Measurements from ENCODE around the gene SYTL4.

Gene SYTL4

DNA sequence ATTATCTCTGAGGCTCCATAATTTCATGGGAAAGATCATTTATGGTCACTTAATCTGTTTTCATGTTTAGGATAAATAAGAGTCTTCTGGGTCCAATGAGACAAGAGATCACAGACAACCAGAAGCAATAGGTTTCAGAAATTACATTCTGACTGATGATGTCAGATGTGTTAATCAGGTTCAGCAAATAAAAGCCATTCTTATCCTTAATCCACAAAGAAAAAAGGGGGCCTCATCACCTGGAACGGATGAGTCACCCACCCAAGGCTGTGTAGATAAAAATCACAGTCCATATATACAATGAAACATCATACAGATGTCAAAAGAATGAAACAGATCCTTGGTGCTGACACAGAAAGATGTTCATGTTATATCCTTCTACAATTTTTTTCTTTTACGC, 36.6 kb downstream of the SYTL4 start:
- no peak for DNase-seq (ENCODE audit: low read depth in 2 of 2)

DNA sequence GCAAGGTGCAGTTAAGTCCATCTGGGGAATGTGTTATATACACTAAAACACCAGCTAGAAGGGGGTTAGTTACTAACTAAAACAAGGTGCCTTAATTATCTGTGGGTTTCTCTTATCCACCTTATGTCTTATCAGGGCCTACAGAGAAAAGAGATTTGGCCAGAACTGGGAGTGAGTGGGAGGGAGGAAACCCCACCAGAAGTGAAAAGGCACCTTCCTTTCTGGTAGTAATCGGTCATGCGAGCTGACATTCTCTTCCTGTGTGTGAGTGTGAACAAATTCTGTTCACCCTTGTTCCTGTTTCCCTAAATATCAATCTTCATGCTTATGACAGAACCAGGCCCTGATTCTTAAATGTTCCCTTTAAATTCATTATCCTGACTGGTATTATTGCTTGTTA, 44.4 kb downstream of the SYTL4 start:
- no peak for DNase-seq (ENCODE audit: low read depth in 2 of 2)

DNA sequence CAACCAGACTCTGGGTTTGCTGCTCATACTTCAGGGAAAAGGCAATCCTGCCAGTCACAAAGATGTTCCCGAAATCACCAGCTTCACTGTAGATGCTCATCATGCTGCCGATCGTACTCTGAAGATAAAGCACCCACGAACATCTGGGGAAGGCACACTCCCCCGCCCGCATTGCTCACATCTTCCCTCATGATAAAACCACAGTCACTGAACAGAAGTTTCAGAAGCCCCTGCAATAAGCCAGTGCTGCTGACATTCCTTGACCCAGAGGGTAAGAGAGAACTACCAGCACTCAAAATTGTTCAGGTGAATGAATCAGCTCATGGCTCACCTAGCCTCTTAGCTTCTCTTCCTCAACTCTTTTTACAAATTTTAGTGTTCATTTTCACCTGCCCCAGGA, 44.8 kb downstream of the SYTL4 start:
- DNase-seq (ENCODE audit: low read depth in 2 of 2), result no peak

DNA sequence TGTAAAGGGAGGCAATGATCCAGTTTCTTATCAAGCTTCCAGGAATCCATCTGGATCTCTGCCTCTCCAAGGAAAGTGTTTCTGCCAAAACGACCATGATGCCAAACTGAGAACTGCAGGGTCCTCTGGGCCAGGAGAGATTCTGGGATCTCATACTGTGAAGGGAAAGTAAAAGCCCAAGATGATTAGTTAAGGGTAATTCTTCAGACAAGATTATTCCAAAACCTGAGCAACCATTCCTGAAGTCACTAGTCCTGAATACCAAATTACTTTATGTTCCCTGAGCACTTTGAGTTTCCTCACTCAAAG, 46.0 kb downstream of the SYTL4 start:
- no peak for DNase-seq (ENCODE audit: low read depth in 2 of 2)

DNA sequence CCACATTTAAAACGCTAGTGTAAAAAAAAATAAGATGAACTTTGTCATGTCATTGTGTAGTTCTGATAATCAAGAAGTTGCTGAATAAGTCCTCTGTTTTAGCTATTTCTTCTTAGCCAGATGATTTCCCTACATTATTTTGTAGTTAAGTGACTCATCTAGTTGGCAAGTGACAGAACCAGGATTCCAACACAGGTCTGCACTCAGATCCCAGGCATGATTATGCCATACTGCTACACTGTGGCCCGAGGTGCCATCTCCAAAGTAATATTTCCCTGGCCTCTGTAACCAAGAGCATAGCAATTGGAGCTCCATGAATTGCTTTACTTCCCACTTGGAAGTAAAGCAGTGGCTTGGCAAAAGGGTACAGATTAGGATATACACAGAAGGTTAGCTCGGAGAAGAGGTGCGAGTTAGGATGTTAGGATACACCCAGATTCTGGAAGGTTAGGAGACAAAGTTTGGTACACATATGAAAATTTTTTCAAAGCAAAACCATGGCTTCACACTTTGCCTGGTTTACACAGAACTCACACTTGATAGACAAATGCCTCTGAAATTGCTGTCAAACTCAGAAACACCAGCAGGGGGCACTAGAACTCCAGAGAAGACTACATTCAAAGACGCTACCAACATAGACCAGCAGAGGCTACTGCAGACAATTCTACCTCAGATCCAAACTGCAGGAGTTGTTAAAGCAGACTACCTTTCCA, 46.5 kb downstream of the SYTL4 start:
- DNase-seq (ENCODE audit: low read depth in 2 of 2), result peak; percentile 23 to 25

DNA sequence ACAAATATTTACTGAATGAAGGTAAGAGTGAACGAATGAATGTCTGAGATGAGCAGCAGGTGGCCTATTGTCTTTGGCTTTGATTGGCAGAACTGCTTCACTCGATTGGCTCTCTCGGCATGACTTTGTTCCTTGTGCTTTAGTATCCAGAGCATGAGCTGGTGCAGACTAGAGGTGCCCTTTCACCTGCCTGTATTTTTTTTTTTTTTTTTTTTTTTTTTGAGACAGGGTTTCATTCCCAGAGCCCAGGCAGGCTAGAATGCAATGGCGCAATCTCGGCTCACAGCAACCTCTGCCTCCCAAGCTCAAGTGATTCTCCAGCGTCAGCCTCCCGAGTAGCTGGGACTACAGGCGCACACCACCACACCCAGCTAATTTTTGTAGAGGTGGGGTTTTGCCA, 49.0 kb downstream of the SYTL4 start:
- no peak for DNase-seq (ENCODE audit: low read depth in 2 of 2)

- no peak for DNase-seq (ENCODE audit: low read depth in 2 of 2)
Measured at GRCh38 chrX:100681599-100681998, 50.3 kb downstream of the SYTL4 start.

DNA sequence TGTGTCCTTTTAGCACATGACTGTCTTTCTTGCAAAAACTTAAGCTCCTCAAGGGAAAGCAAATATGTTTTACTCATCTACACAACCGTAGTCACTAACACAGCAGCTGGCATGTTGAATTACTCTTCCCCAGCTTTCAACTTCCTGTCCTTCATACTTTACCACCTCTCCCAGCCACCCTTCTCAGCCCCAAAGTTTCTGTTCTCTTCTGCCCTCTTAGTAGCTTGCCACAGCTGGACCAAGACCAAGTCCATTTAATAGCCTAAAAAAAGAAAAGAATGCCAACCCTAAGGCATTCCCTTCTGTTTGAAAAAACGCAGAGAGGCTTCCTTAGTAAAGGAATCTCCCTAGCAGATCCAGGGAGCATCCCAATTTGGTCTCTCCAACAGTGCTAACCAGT, 51.2 kb downstream of the SYTL4 start:
- DNase-seq (ENCODE audit: low read depth in 2 of 2), result no peak

DNA sequence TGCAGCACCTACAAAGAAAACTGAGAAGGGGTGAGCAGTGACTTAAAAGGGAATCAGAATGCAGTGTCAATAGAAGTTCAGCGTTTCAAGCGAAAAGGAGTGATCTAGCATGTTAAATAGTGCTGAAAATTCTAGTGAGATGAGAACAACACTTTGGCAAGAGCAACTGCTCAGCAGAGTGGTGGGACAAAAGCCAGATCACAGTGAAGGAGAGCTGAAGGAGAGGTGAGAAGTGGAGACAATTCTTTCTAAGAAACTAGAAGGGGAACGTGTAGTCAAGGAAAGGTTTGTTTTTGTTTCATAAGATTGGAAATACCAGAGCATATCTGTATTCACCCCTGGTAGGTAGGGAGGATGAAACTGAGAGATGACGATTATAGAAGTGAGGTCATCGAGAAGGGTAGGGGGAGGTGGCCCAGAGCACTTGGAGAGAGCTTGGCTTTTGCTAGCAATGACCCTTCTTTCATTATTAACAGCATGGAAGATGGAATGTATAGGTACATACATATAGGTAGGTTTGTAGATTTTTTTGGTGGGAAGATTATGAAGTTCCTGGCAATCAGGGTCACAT, 54.2 kb downstream of the SYTL4 start:
- DNase-seq (ENCODE audit: low read depth in 2 of 2), result no peak

DNA sequence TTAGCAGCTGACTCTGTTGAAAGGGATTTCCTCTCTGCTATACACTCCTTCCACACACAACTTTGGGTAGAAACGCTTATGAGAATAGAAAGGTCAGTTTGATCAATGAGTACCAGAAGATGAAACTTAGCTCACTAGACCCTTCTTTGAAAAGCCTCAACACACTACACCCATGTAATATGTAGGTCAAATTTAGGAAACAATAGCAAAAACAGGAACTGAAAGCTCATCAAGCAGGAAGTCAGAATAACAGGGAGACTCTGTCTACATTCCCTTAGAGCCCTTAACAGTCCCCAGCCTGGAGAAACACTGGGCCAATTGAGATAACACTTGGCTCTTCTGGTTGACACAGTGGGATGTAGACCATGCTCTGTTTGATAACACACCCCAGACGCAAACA, 57.2 kb downstream of the SYTL4 start:
- DNase-seq (ENCODE audit: low read depth in 2 of 2), result no peak

DNA sequence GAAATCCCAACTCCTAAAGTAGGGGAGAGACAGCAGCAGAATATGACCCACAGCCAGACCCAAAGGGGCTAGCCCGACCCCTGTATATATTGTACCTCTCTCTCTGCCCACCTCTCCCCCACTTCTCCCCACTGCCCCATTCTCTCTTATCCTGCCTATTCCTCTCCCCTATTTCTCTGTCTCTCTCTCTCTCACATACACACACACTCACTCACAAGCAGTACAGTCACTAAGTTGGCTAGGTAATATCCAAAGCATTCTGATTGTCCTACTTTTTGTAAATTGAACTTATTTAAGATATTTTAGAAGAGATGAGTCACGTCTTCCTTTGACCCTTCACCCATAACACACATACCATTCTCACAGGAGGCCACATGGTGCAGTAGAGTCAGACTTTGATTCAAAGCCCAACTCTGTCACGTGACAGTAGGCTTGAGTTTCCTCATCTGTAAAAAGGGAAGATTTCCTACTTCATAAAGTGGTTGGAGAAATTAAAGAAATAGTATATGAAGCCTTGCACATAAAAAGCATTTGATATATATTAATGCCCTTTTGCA, 58.4 kb downstream of the SYTL4 start:
- DNase-seq (ENCODE audit: low read depth in 2 of 2), result no peak

- DNase-seq (ENCODE audit: low read depth in 2 of 2), result no peak
Measured at GRCh38 chrX:100672966-100673365, 59.0 kb downstream of the SYTL4 start.

DNA sequence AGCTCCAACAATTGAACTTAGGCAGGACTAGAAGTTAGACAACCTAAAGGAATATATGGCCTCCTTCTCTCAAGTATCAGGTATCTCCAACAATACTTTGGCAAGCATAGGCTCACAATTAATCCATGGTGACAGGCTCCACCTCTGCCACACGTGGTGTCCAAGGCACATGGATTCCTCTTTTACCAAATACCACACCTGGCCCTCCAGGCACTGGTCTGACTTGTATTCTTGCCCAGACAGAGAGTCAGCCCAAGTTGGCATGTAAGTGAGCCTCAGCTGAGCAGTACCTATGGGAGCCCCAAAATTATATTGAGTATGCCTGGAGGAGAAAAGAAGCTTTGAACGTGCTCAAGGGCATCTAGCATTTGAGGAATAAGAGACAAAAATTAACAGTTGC, 68.3 kb downstream of the SYTL4 start:
- DNase-seq (ENCODE audit: low read depth in 2 of 2), result no peak

DNA sequence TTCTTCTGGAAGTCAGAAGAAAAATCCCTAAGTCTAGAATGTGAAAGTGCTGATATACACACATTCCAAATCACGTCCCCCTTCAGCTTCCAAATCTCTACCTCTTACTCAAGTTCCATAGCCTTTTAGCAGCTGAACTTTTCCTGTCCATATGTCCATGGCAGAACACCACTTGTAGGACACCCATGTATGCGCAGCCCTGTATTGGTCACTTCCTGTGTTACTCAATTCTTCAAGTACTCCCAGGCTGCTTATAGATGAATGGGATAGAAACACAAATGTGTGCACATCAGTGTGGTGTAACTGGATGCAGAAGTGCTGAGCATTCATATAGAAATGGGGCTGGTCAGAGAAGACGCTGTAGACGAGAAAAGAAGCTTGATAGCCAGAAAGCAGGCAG, 69.1 kb downstream of the SYTL4 start:
- no peak for DNase-seq (ENCODE audit: low read depth in 2 of 2)

- no peak for DNase-seq (ENCODE audit: low read depth in 2 of 2)
Measured at GRCh38 chrX:100662170-100662569, 69.8 kb downstream of the SYTL4 start.

GRCh38 chrX:100659431-100660137, 72.3 kb downstream of the SYTL4 start:
- DNase-seq (ENCODE audit: low read depth in 2 of 2), result no peak

DNA sequence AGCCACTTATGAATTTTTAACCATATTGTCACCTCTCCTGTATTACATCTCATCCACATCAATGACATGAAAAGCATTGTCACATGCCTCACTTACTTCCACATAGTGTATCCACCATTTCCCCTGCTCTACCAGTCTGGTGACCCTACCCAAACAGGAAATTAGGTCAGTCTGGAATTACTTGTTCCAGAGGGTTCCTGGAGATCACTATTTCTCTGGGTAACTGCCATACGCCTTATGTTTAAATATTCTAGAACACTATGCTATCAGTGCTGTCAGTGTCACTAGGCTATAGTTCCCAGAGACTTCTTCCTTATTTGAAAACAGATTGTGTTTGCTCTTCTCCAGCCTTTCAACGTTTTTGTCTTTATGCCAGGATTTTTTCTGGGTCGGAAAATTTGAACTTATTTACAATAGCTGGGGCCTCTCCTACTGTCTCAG, 73.0 kb downstream of the SYTL4 start:
- no peak for DNase-seq (ENCODE audit: low read depth in 2 of 2)

DNA sequence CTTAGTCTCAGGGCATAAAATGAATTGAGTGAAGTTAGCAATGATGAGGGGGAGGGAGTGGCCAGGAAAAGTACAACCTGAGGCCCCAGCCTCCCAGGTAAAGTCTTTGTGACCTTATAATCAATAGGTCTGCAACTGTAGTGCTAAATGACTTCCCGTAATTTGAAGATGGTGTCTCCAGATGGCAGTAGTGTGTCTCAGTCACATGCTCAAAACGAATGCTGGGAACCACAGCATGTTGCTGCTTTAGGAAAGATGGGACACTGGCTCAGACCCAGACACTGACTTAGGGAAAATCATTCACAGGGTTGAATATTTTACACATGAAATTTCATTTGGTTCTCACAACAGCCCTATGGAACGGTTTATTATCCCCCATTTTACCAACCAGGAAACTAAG, 77.7 kb downstream of the SYTL4 start:
- no peak for DNase-seq (ENCODE audit: low read depth in 2 of 2)

DNA sequence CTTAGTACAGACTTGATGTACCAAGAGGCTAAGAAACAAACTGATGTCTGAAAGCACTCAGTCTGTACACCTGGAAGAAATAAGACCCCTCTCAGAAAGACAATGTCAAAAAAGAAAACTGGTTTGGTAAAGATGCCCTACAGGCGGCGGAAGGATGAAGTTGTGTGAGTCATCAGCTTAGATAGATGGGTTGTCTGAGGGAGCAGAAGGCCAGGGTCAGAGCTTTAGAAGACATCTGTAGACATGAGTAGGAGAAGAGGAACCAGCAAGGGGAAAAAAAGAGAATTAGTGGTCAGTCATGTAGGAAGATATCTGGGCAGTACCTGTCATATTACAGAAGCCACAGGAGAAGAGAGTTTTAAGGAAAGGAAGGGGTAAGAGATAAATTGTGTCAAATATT, 79.7 kb downstream of the SYTL4 start:
- no peak for DNase-seq (ENCODE audit: low read depth in 2 of 2)

DNA sequence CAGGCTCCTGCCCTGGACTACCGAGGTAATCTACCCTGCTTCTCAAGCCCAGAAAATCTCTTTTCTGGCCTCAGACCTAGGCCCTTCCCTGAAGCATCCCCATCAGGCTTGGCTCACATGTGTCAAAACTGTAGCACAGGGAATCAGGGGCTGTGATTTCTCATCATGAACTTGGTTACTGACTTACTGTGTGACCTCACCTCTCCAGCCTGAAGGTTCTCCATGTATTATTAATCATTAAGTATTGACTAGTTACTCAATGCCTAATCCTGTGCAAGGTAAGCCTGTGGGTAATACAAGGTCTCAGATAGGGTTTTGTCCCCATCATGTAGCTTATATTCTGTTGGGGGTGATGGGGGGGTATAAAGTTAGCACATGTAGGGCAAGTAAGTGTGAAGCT, 81.1 kb downstream of the SYTL4 start:
- no peak for DNase-seq (ENCODE audit: low read depth in 2 of 2)

- no peak for DNase-seq (ENCODE audit: low read depth in 2 of 2)
Measured at GRCh38 chrX:100649550-100650356, 82.2 kb downstream of the SYTL4 start.

All from activated CD8-positive, alpha-beta memory T cell treated with anti-CD3 and anti-CD28 coated beads for 4 hours (primary cell).